Fibroblast of peridontal ligament (primary cell): ENCODE results near the gene CFAP221.

Experiments used
- DNase-seq: peaks from one replicate; pipeline ENCODE4 v3.0.0-alpha.2; 2010; ENCODE audit errors: extremely low read depth

Gene CFAP221

GRCh38 chr2:119645173-119645855 is 101.1 kb downstream of the CFAP221 start:
- DNase-seq = no peak

- no peak for DNase-seq
Measured at GRCh38 chr2:119646149-119646548, 101.9 kb downstream of the CFAP221 start.

DNA sequence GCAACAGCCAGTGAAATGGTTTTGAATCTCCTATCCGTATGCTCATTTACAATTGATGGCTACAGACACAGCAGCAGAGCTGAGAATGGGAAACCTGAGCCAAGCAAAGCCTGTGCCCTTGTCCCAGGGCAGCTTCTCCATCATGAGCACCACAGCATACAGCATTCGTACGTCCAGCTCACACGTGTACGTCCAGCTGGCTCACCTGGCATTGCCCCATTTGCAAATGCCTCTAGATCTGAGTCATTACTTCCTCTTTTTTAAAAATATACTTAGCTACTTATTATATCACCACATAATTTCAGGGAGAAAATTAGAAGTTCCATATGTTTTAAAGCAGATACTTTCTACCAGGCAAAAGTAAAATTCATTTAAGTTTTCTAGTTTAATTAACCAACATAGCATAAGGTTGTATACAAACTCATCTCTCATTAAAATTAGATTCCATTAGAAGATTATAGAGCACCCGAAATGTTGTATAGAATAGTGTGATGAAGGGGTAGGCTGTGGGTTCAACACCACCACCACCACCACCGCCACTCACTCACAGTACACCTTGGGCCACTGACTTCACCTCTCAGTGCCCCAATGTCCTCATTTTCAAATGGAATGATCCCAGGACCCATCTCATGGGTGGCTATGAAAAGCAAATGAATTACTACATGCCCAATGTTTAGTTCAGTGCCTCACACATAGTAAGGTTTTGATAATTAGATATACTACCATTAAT is 103.4 kb downstream of the CFAP221 start:
- peak; percentile 10 for DNase-seq

DNA sequence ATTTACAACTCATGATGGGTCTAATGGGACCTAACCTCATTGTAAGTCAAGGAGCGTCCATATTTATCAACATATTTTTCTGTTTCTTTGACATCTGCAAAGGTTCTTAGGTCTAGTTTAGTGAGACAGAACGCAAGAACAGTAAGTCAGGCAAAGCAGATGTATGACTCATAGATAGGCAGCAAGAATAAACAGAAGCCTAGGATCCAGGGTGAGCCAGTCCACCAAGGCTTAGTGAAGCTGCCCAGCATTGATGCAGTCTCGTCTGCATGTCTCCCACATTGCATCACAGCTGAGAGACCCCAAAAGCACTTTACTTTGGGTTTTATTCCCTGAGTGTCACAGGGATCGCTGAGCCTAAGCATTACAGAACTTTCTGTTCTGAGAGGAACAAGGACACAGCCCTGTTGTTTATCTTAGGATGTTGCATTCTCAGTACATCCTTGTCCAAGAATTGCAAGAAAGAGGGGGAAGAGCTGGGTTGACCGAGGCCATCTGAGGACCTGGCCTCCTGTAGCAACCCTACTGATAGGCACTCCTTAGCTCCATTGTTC is 105.2 kb downstream of the CFAP221 start:
- DNase-seq = no peak

DNA sequence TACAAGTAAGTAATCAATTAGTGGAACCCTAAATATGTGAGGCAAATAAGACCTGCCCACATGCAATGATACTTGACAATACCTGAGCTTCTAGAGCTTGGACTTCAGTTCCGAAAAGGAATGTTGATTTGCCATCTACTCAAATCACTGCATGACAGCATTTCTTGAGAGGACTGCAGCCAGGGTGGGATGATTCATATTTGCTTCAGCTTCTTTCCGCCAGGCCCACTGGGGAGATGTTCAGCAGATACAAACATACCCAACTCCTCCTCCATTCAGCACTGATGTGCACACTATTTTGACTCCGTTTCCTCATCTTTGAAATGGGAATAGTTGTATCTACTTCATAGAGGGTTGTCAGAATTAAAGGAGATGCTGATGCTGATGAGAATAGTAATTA is 106.0 kb downstream of the CFAP221 start:
- no peak for DNase-seq

GRCh38 chr2:119650846-119651370 is 106.7 kb downstream of the CFAP221 start:
- DNase-seq = no peak

- no peak for DNase-seq
Measured at GRCh38 chr2:119657466-119658145, 113.4 kb downstream of the CFAP221 start.

DNA sequence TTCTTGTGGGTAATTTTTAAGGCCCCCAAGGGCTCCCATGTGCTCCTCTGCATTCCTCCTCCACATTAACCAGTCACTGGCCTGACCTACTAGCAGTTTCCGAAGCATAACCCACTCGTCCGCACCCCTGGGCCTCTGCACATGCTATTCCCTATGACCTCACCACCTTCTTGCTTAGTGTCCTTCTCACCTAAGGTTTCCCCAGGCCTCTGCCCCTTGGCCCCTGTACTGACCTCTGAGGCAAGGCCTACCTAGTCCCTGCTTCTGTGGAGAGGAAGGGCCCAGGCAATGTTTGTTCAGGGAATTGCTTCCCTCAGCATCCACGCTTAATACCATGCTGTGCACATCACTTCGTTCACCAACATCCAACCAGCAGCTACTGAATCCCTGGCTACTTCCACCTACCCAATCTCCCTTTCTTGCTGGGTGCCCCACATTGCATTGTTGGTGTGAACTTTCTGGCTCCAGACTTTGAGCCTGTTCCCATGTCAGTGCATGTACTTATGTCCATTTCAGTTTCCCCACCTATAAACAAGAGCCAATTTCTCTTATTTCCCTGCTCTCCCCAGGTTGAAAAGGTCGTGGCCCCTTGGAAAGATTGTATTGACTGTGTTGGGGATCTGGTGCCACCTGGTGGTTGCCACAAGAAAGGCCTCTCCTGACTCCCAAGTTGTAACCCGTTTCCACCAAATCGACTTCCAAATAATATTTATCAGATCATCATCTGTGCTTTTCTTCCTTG is 115.5 kb downstream of the CFAP221 start:
- peak; percentile 36 for DNase-seq

- no peak for DNase-seq
Measured at GRCh38 chr2:119660343-119660658, 116.1 kb downstream of the CFAP221 start.

DNA sequence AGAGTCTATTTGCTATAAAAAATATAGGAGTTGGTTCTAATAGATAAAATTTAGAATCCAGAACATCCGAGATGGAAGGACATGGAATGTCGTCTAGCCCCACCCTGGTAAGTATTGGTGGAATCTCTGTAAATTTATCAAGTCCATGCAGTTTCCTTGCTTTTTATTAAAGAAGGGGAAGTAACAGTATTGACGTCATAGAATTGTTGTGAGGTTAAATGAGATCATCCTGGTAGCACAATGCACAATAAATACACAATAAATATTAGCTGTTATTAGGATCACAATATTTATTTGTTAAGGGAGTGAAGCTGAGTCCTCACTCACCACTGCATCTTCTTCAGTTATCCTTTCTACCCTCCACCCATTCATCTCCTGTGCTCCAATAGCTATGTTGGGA is 118.0 kb downstream of the CFAP221 start:
- DNase-seq = no peak

DNA sequence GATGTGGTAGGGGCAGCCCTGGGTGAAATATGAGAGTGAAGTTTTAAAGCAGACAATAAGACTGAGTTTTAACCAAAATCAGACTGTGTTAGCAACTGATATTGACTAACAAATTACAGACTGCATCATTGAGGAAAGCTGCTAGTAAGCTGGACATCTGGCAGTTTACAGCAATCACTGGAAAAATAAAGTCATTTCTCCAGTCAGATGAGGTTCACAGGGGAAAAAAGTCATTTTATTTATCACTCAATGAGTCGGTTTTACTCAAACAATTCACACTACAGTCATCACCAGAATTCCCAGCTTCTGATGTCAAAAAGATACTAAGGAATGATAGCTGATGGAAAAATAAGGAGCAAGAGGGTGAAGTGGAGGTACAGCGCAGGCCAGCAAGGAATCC is 124.3 kb downstream of the CFAP221 start:
- DNase-seq = no peak

DNA sequence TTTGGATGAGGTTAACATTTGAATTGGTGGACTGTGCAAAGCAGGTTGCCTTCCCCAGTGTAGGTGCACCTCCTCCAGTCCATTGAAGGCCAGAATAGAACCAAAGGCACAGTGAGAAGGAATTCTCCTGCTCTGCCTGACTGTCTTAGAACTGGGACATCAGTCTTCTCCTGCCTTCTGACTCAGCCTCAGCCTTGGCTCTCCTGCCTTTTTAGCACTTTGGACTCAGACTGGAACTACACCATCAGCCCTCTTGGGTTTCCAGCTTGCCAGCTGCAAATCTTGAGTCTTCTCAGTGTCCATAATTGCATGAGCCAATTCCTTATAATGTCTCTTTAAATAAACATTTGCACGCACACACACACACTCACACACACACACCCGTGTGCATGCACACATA is 126.8 kb downstream of the CFAP221 start:
- DNase-seq = peak; percentile 26

- no peak for DNase-seq
Measured at GRCh38 chr2:119671752-119672151, 127.5 kb downstream of the CFAP221 start.

DNA sequence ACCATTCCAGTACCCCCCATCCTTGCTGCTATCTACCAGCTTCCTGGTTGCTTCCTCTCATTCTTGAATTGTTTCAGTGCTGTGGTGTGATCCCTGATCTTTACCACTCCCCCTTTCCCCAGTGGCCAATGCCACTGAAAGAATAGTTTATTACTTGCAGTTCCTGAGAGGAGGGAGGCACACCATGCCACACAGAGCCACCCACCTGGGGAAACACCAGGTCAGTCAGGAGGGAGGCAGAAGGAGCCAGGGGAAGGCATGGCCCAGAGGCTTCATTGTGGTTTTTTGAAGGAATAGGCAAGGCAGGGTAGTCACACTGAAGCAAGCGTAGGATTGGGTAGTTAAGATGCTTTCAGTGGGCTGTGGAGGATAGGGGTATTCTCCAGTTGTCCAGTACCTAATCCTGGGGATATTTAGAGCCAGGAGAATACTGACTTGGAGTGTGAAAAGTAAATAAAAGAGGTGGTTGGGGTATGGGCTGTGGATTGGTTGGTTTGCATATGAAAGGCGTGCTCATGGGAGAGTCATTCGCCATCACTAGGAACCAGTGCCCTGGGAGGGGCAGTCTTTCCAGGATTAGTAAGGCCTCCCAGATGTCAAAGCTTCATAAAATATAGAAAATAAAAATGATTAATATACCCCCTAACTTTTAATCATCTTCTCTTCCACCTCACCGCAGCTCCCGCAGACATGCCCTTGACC is 128.1 kb downstream of the CFAP221 start:
- DNase-seq = no peak

DNA sequence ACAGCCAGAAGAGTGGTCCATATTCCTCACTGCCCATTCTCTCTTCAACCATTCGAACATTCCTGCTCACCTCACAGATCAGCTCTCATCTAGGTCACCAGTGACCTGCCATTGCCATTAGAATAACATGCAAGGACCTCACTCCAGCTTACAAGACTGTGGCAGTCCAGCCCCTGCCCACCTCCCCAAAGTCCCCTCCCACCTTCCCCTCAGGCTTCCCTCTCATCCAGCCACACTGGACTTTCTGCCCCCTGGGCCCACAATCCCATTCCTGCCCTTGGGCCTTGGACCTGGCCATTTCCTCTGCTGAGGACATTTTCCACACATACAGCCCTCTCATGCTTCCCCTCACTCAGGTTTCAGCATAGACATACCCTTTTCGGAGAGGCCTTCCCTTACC is 129.5 kb downstream of the CFAP221 start:
- DNase-seq = no peak

GRCh38 chr2:119674711-119675500 is 130.7 kb downstream of the CFAP221 start:
- no peak for DNase-seq

GRCh38 chr2:119678021-119678656 is 133.9 kb downstream of the CFAP221 start:
- DNase-seq = no peak

- DNase-seq = peak; percentile 23
Measured at GRCh38 chr2:119679526-119679837, 135.2 kb downstream of the CFAP221 start.

GRCh38 chr2:119679846-119680245 is 135.6 kb downstream of the CFAP221 start:
- no peak for DNase-seq
